NCI-H524 treated with DMSO at 0.1 percent for 48 hours (cell line): ENCODE results near the gene TAF1D.
"Not testable (repeated sequence)": the region's sequence is repeated elsewhere in the genome, so short reads cannot be mapped to it uniquely, and the experiment has no call there.

Source experiments
- DNase-seq: peaks from one replicate; lab custom pipeline; 2025; lab: John Stamatoyannopoulos, UW

Gene TAF1D

DNA sequence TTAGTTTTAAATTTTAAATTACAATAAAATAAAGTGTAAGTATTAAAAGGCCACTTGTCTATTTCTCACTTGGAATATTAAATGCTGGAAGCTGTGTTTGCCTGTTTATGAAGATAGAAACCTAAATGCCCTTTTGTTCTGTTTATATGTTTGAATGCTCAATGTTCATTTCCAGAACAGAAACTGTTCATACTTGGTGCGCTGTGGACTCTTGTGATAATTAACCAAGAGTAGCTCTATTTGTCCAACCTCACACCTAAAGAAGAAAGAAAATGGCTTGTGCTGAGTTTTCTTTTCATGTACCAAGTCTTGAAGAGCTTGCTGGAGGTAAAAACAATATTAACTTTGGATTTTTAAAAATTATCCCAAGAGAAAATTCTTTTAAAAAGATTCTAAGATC is 5.8 kb upstream of the TAF1D start:
- no peak for DNase-seq

DNA sequence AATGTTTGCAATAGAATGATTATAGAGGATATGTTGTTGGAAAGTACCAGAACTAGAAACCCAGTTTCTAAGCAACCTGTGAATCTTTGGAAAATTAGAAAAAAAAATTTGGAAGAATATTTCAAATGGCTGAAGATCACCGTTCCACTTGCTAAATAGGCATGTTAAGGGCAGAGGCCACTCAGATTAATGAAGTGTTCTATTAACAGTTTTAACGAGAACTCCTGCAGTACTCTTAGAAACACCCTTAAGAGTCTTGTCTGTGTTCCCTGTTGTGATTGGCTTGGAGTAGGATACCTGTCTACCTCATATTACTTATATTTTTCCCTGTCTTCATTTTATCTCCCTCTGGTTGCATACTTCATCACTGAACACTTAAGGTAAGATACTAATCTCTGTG is 4.8 kb upstream of the TAF1D start:
- no peak for DNase-seq

DNA sequence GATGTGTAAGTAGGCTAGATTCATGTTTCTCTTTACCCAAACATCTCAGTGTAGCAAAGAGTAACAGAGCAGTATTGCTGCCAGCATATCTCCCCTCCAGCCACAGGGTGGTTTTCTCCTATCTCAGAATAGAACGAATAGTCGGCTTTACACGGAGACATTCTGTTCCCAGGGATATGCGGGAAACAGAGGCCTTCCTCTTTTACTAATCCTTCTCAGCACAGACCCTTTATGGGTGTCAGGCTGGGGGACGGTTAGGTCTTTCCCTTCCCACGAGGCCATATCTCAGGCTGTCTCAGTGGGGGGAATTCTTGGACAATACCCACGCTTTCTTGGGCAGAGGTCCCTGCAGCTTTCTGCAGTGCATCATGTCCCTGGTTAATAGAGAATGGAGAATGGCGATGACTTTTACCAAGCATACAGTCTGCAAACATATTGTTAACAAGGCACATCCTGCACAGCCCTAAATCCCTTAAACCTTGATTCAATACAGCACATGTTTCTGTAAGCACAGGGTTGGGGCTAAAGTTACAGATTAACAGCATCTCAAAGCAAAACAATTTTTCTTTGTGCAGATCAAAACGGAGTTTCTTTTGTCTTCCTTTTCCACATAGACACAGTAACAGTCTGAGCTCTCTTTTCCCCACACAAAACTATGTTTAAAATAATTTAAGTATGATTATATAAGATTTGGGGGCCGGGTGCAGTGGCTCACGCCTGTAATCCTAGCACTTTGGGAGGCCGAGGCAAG is 3.9 kb upstream of the TAF1D start:
- DNase-seq, result not testable (repeated sequence)

DNA sequence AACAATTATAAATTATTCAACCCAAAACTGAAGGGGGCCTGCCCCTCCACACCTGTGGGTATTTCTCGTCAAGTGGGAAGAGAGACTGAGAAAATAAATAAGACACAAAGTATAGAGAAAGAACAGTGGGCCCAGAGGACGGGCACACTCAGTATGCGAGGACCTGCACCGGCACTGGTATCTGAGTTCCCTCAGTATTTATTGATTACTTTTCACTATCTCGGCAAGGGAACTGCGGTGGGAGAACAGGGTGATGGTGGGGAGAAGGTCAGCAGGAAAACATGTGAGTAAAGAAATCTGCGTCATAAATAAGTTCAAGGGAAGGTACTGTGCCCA is 3.3 kb upstream of the TAF1D start:
- DNase-seq, result no peak

DNA sequence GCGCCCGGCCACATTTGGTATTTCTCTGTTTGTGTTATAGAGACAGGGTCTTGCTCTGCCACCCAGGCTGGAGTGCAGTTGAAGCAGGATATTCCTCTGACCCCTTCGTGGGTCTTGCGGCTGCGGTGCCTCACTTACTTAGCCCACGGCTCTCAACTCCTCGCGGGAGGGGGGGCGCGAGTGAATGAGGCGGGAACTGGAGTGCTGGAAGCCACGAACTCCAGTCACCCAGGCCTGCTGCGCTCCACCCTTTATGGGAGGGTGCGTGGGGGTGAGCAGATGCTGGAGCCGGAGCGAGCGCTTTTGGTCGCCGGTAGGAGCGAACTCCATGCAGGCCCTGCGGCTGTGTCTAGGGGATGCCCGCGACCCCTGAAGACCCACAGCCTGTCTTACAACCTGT is 2.0 kb upstream of the TAF1D start:
- no peak for DNase-seq

DNA sequence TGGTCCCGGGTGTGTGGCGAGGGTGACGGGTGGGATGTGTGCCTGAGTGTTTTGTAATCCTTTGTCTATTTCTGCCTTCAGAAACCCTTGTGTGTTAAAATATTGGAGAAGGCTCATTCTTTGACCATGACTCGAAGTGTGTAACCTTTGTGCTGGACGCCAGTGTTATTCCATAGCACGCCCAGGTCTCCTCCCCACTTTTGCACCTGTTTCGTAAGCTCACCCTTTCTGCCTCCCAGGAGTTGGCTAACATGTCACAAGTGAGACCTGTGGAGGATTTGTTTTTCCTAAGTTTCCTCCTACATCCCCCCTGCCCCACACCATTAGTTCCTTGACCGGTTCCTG is 559 bp upstream of the TAF1D start:
- DNase-seq, result no peak

DNA sequence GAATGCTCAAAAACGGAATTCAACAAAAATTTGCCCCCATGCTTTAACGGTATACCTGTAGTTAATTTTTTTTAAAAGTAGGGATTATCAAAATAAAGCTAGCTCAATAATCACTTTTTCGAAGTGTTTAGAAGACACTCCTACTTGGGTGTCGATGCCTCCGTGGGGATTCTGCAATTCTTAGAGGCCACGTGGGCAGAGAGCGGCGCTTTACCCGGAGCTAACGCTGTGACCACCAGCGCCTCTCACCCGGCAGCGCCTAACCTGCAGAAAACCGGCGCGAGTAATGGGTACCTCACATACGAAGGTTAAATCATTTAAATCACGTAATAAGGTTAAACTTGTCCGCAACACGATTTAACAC is 583 bp downstream of the TAF1D start:
- DNase-seq, result no peak

DNA sequence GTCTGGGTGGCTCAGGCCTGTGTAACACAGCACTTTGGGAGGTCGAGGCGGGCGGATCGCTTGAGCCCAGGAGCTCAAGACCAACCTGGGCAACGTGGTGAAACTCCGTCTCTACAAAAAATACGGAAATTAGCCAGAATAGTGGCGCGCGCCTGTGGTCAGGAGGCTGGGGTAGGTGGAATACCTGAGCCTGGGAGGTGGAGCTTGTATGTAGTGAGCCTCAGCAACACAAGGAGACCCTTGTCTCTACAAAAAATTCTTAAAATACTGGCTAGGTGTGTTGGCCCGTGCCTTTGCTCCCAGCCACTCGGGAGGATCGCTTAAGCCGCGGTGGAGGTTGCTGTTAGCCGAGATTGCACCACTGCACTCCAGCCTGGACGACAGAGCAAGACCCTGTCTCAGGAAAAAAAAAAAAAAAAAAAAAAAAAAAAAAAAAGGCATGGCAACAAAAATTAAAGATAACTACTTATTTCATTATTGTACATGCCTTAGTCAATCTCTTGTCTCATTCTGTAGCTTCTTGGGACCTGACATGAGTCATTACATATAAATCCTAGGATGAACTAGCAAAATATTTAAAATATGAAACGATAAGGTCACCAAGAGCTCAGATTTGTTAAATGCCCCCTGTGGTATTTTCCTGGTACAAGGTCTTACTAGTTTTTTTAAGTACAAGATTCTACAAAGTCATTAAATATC is 1.1 kb downstream of the TAF1D start:
- DNase-seq, result no peak

DNA sequence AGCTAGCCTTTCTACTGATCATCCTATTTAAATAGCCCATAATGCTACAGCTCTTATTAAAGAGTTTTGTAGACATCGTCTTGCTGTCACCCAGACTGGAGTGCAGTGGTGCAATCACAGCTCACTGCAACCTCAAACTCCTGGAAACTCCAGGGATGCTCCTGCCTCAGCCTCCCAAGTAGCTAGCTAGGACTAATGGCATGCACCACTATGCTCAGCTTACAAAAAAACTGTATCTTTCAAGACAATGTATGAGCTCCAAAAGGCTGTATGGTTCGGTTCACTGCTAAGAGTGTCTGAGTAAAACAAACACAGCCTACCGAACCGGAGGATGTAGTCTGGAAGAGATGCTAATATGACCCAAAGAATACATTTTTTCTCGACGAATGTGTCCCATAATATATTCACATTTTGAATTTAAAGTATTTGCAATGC is 2.6 kb downstream of the TAF1D start:
- DNase-seq, result no peak

DNA sequence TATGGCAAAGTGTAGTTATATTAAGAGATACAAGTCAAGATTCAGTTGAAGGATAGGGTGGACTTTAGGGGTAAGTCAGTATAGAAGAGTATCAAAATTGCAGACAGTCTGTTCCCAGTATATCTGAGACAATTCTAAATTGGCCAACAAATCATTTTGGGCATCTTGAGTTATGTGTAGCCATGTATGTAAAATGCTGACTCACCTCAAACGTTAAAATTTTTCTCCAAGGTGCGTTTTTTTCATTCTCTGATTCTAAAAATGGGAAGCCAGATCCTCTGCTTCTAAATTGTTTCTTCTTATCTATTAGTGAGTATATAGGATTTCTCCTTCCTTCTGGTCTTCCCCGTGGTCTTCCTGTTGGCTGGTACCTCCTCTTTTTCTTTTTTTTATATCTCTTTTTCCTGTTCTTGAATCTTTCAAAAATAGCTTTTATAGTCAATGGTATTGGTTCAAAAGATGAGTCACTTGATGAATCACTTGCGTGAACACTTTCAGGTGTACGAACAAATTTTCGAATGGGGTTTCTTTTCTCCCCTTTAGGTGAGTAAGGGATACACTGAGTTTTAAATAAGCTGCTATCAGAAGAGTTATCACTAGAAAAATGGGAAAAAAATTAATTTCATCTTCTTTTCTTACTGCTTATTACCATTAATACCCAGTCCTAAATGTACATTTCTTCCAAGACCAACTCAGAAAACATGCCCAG is 3.2 kb downstream of the TAF1D start:
- DNase-seq, result no peak

DNA sequence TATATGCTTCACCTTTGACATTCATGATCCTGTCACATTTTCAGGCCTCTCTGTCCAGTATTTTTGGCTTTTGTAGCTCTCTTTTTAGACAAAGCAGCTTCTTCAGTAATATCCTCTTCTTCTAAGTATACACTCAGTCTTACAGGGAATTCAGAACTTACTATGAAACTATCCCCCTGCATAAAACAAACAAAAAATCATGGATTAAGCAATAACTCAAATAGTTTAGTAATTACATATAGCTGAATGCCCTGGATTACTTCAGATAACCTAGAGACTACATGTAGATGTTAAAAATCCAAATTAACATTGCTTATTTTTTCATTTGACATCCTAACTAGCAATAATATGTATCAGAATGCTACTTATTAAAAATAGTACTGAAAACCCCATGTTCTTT is 5.2 kb downstream of the TAF1D start:
- no peak for DNase-seq

DNA sequence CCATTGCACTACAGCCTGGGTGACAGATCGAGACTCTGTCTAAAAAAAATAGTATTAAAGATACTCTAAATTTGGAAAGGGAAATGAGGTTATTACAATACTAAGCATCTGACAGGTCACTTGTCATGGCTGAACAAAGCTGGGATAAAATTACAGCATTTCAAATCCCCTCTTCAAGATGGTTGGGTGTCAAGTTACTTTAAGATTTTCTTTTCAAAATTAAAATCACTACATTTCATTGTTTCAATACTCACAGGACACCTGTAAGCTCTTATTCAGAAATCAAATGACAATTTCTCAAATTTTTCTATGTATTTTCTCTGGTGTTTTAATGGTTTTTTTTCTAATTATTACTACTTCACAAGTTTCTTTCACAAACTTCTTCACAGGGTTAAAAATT is 5.7 kb downstream of the TAF1D start:
- DNase-seq, result no peak

DNA sequence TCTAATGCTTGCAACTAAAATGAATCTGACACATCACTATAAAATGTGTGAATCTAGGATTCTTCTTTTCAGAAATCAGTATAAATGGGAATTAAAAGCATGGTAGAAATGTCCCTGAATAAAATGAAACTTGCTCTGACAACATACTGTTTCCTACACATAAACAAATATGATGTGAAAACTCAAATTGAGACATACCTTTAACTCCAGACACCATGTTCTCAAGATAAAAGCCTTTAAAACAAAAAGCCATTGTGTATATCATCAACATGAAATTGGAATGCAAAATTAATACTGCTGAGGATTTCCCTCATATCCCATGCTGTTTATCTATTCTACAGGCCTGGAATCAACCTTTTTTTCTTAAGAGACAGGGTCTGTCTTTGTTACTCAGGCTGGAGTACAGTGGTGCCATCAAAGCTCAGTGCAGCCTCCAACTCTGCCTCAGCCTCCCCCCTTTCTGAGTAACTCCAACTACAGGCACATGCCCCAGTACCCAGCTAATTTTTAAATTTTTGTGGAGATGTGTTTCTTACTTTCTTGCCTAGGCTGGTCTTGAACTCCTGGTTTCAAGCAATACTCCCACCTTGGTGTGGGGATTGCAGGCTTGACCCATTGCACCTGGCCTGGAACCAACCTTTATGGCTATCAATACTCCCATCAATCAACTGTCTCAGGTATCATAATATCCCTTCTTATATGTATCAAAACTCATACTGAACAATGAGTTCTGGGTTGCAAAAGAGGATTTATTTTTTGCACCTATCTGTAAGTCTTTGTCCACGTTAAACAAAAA is 6.7 kb downstream of the TAF1D start:
- DNase-seq, result no peak

DNA sequence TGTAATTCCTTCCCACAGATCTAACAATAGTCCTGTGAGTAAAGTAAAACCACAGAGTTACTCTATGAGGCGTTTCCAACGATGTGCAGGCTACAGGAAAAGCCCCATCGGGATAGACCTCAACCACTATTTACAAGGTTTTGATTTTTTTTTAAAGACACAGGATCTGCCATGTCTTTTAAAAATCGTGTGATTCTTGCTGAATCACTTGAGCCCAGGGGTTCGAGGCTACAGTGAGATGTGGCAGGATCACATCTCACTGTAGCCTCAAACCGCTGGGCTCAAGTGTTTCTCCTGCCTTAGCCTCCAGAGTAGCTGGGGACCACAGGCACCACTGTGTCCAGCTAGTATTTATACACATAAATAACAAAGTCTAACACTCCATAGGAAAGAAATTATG is 7.8 kb downstream of the TAF1D start:
- DNase-seq, result no peak

DNA sequence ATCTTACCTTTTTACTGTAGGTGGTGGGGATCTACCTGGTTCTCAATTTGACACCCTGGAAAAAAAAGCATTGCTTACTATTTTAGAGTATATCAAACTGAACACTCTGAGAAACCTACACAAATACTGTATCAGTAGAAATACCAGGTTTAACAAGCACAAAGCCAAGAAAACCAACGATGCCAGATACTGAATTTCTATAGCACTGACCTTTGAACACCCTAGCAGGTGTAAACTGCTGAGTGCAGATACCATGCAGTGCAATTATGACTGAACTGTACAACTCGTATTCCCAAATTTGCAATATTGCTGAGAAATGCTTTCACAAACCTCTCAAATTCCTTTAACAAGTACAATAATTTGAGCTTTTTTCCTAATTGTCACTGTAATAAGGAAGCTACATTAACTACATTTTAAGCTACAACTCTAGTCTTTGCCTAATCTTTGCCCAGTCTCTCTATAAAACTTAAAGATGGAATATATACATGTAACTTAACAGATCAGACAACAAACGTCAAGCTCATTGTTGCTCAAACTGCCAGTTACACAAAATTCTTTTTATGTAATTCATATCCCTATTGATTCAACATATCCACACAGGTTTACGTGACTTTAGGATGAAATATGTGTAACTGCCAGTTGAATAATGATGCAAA is 8.9 kb downstream of the TAF1D start:
- no peak for DNase-seq

DNA sequence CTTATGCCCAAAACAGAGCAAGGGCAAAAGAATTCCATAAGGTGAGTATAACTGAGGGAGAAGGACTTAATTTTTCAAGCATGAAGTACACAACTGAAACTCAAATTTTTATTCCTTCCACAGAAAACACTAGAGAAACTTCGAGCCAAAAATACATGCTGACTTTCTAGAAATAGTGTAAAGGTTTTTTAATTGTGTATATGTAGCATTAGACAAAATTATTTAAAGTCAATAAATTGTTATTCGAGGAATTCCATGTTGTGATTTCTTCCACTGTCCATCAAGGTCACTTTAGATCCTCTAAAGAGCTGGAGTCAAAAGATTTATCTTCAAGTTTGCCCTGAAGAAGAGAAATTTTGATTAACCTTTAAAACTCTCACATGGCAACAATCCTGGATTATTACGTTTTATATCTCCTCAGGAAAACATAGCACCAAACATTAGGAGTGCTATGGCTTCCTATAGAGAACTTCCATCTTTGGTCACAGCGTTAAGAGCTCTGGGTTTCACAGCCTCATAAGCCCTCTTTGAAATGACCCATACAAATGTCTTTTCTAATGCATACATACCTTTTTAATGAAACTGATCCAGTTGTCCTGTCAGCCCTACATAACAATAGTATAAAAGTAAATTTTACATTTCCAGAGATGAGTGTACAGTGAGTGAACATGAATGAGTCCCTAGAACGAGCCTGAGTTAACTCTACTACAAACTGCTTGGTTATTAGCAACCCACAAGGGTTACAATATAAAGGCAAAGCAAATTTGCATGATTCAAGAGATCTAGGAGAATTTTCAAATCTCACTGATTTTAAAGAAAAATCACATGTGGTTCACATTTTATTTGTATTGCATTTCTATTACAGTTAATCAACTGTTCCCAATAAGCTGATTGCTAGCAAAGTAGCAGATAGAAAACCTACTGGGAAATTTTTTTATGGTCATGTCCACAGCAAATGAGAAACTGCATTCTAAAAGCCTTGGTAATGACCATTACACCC is 10.9 kb downstream of the TAF1D start:
- no peak for DNase-seq

DNA sequence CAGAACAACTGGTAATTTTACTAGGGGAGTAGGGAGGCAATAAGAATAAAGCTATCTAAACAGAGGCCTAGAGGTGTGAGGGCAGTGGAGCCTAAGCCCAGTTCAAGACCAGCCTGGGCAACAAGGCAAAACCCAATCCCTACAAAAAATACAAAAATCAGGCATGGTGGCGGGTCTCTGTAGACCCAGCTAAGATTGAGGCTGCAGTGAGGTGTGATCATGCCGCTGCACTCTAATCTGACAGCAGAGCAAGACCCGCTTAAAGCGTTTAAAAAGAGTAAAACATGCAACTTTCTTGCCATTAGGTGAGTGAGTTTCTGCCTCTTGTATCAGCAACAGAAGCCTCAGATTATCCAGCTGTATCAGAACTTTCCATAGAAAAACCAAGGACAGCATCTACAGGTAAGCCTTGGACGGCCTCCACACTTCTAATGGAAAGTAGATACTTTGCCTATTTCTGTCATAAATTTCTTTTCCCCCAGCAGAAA is 12.1 kb downstream of the TAF1D start:
- no peak for DNase-seq

DNA sequence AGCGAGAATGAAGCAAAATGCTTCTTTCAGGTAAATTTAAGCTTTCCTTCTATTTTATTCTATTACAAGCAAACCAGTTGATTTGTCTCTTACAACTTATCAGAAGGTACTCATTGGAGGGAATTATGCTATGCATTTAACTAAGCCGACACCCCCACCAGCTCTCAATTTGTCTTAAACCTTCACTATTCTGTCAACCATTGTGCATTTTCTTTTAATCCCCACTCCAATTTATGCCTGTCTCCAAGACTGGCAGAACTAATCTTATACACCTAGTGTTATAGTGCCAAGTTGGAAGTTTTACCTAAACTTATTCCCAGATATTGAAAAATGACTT is 12.5 kb downstream of the TAF1D start:
- no peak for DNase-seq

DNA sequence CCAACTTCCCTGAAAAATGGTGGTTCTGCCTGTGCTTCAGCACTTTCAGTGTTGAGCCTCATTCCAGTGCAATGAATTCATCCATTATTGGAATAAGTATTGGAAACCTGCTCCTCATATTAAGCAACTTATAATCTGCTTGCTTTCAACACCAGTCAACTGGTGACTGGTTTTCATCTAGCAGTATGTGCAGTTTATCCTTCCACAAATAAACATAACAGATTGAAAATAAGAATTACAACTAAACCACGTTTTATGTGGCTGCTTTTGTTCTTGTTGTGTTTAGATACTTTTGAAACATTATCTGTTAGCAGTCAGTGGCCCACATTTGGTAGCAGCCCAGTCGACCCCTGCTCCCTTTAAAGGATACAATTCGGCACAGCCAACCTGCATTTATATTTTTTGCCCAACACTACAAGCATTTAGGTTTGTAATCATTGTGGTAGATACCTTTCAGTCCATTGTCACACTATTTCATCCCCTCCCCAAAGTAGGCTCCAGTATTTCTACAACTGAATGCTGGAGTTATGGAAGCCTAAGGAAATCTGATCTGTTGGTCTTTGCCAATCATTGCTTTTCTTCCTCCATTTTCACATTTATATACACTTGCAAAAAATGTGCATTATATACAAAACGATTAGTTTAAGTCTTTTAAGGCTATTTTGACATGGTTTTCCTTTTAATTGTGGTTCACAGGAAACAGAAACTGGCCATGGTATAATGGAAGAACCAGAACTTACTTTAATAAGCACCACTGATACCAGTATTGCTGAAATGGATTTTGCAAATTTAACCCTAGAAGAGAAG is 13.1 kb downstream of the TAF1D start:
- no peak for DNase-seq

DNA sequence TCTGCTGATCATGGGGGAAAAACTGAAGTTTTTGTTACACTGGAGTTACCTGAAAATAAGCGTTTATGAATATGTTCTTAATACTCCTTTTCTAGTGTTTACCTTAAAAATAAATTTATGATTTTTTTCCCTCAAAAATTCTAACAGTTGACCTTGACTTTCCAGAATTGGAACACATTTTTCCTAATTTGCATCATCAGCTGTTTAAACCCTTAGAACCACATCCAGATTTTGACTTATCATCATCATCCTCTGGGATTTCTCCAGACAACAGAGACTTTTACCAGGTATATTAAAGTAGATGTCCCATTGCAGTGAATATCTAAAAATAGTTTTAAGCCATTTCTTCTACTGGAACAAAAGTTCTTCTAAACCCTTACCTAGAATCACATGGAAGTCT is 17.2 kb downstream of the TAF1D start:
- no peak for DNase-seq
